ENCODE measurements around the gene CCNF. TPM values are rescaled to one million over a fixed set of nuclear protein-coding genes. Genes with fewer than 3 reads are reported as not detected.

CCNF gene
- total and polyA plus RNA-seq, 5 experiments from 2014 or later: 0.59 to 2.4 (median 2.0) TPM

DNA sequence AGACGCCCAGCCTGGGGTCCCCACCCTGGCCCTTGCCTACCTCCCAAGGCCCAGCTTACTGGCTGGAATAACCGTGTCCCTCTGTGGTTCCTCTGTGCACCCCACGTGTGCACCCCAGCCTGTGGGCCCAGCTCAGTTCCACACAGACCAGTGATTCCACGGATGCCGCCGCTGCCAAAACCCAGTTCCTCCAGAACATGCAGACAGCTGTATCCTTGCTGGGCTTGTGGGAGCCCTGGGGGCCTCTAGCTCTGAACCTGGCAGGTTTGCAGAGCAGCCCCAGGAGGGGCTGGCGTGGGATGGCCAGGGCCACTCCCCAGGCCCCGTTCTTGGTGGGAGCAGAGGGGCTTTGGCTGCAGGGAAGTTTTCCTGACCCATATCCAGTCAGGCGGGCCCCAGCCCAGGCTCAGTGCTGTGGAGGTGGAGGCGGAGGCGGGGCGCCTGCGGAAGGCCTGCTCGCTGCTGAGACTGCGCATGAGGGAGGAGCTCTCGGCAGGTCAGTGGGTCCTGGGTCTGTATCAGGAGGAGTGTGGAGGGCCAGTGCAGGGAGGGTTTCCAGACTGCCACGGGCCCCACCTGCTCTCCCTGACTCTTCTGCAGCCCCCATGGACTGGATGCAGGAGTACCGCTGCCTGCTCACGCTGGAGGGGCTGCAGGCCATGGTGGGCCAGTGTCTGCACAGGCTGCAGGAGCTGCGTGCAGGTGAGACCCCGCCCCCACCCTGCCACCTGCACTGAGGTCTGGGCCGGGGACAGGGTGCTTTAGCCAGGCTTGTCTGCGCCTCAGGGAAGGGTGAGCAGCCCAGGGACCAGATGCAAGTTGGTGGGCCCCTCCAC is 33.0 kb downstream of the CCNF start:
- Mint-ChIP-seq H3K4me3 (peak overlapping the region in 1 of 10 donors; percentile 5), H3K9me3 (no peaks in the 10 kb centered on the region), H3K36me3 (no peaks in the 10 kb centered on the region), H3K27me3 (peaks cover 0 to 6% (median 0%) of the 10 kb centered on the region in 5 donors), H3K4me1 (peaks cover 5 to 12% (median 9%) of the 10 kb centered on the region in 4 donors), H3K27ac (no peak overlapping the region)
- POLR2A ChIA-PET: no interaction called here
- DNase-seq (no peak), ATAC-seq (no peak)

DNA sequence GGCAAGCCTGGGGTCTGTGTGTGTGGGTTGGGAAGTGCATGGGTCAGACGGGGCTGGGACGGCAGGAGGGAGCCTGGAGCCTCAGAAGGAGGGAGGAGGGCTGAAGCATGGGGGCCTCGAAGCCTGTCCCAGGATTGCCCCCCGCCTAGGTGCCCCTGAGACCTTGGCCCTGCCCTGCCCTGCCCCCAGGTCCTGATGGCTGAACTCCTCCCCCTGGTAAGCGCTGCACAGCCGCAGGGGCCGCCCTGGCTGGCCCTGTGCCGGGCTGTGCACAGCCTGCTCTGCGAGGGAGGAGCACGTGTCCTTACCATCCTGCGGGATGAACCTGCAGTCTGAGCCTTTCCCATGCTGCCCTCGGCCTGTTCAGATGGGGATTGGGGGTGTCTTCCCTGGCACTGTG is 35.1 kb downstream of the CCNF start:
- POLR2A ChIA-PET: no interaction called here
- ATAC-seq: no peak
- peaks cover 0 to 17% (median 7%) of the 10 kb centered on the region in 5 donors for H3K27me3 Mint-ChIP-seq
- DNase-seq: no peak
- H3K36me3 Mint-ChIP-seq: no peaks in the 10 kb centered on the region
- no peak overlapping the region for H3K27ac Mint-ChIP-seq
- H3K9me3 Mint-ChIP-seq: no peaks in the 10 kb centered on the region
- no peak overlapping the region for H3K4me3 Mint-ChIP-seq
- peaks cover 5 to 17% (median 11%) of the 10 kb centered on the region in 4 donors for H3K4me1 Mint-ChIP-seq

DNA sequence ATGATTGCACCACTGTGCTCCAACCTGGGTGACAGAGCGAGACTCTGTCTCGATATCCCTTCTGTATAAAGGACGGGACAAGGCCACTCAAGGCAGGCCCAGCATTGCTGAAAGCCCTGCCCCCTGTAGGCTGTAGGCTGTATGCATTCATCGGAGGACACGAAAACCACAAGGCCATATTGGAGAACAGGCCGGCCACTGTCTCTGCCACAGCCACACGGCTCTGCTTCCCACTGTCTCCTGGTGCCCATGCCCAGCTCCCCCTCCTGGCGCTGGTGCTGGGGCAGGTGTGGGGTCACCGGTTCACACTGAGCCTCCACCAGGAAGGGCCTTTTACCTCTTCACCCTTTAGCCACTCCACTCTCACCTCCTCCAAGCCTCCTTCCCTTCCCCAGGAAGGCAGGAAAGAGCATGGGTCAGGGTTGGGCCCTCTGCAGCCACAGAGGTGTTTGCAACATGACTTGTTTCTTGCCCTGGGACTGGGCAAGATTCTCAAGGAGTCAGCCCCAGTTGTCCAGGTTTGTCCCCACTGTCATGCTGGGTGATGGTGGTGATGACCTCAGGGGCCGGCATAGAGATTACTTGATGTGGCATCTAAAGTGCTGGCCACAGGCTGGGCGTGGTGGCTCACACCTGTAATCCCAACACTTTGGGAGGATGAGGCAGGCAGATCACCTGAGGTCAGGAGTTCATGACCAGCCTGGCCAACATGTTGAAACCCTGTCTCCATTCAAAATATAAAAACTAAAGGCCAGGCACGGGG is 36.6 kb downstream of the CCNF start:
- peaks cover 0 to 25% (median 14%) of the 10 kb centered on the region in 4 donors for H3K4me1 Mint-ChIP-seq
- no peaks in the 10 kb centered on the region for H3K9me3 Mint-ChIP-seq
- H3K4me3 Mint-ChIP-seq: no peak overlapping the region
- ATAC-seq: no peak
- POLR2A ChIA-PET: no interaction called here
- H3K36me3 Mint-ChIP-seq: no peaks in the 10 kb centered on the region
- DNase-seq: no peak
- no peak overlapping the region for H3K27ac Mint-ChIP-seq
- H3K27me3 Mint-ChIP-seq: peaks cover 8 to 31% (median 17%) of the 10 kb centered on the region in 5 donors

DNA sequence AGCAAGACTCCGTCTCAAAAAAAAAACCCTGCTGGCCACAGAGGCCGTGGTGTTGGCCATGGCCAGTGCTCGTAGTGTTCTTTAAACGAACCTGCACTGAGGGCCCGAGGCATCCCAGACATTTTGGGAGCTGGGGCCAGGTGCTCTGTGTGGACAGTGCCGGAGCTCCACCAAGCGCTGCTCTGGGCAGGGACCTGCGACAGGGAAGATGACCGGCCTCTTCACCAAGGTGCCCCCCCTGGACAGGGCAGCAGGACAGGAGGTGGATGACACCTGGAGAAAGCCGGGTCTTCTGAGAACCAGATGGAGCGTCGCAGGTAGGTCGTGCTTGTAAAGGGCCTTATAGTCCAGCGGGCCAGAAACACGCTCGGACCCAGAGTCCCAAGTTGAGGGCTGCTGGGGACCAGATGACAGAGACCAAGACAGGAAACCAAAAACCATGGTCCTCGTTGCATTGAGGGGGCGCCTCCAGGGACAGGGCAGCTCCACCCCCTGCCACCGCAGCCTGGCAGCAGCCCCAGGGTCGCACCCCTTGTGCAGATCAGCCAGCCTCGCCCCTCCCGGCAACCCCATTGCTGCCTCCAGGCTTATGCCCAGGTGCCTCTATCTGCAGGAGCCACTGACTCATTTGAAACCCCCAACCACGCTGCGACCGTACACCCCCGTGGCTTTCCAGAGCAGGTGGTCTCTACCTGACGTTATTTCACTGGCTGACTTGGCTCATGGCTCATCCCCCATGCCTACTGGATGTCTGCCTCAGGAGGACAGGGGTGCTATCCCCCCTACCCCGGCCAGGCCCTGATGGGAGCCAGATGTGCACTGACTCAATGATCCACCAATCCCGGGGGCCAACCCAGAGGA is 37.6 kb downstream of the CCNF start:
- DNase-seq (no peak), ATAC-seq (no peak)
- Mint-ChIP-seq H3K27ac (no peak overlapping the region), H3K4me3 (peak overlapping the region in 4 of 10 donors; percentile 11 to 45 (median 35)), H3K27me3 (peaks cover 8 to 33% (median 17%) of the 10 kb centered on the region in 5 donors), H3K9me3 (no peaks in the 10 kb centered on the region), H3K4me1 (peaks cover 0 to 25% (median 15%) of the 10 kb centered on the region in 4 donors), H3K36me3 (no peaks in the 10 kb centered on the region)
- POLR2A ChIA-PET: no interaction called here

DNA sequence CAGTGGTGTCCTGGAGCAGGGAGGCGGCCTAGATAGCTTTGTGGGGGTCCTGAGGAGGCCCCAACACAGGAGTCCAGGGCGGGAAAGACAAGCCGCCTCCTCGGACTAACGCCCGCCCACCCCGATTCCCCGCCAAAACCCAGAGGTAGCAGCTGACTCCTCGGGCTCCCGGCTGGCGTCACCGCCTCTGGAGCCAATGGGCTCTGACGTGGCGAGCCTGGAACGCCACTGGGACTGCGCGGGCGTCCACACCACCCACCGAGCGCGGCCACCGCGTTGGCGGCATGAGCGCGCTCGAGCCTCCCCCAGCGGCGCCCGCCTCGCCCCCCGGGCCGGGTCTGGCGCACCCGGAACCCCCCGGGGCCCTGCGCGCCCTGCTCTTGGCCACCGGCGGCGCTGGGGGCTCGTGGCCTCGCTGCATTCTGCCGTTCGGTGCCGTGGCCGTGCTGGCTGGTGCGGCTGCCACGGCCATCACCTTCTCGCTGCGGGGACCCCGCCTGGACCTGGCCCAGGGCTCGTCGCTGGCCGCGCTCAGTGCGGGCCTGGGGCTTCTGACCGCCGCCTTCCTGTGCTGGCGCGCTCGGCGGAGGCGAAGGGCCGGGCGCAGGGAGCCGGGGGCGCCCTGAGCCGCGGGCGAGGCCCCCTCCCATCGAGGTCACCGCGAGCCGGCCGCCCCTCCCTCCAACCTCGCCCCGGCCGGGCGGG is 38.4 kb downstream of the CCNF start:
- peak; percentile 41 to 49 for ATAC-seq
- Mint-ChIP-seq H3K27me3 (peaks cover 8 to 40% (median 17%) of the 10 kb centered on the region in 5 donors), H3K9me3 (no peaks in the 10 kb centered on the region), H3K27ac (no peak overlapping the region), H3K4me1 (peaks cover 0 to 25% (median 15%) of the 10 kb centered on the region in 4 donors), H3K4me3 (peak overlapping the region in 1 of 10 donors; percentile 24), H3K36me3 (no peaks in the 10 kb centered on the region)
- DNase-seq: no peak
- POLR2A ChIA-PET: no interaction called here

DNA sequence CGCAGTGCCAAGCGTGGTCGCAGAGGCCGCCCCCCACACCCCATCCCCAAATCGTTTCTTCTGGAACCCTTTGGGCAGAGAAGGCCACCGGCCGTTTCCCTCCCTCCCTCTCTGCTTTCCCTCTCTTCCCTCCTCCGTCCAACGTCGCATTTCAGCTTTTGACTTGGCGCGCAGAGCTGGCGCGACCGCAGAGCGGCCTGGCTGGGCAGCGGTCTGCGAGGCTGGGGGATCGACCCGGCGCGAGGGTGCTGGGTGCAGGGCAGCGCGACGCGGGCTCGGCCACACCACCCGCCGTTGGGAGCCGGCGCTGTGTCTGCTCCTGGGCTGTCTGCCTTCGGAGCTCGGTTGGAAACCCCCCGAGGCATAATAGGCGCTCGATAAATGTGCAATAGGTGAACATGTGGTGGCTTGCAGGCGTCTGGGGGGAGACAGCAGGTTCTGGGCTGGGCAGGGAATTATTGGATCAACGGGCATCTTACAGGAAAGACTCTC is 39.0 kb downstream of the CCNF start:
- peaks cover 12 to 45% (median 21%) of the 10 kb centered on the region in 5 donors for H3K27me3 Mint-ChIP-seq
- no peak overlapping the region for H3K27ac Mint-ChIP-seq
- POLR2A ChIA-PET: interaction anchor here (0.7 kb wide), 1 partner anchor 1432 kb away, joined by 3 read pairs; no protein-coding TSS in a partner anchor
- peak overlapping the region in 6 of 10 donors; percentile 14 to 69 (median 43) for H3K4me3 Mint-ChIP-seq
- peak; percentile 50 to 64 for ATAC-seq
- H3K36me3 Mint-ChIP-seq: no peaks in the 10 kb centered on the region
- H3K4me1 Mint-ChIP-seq: peaks cover 0 to 29% (median 20%) of the 10 kb centered on the region in 4 donors
- DNase-seq: no peak
- no peaks in the 10 kb centered on the region for H3K9me3 Mint-ChIP-seq

DNA sequence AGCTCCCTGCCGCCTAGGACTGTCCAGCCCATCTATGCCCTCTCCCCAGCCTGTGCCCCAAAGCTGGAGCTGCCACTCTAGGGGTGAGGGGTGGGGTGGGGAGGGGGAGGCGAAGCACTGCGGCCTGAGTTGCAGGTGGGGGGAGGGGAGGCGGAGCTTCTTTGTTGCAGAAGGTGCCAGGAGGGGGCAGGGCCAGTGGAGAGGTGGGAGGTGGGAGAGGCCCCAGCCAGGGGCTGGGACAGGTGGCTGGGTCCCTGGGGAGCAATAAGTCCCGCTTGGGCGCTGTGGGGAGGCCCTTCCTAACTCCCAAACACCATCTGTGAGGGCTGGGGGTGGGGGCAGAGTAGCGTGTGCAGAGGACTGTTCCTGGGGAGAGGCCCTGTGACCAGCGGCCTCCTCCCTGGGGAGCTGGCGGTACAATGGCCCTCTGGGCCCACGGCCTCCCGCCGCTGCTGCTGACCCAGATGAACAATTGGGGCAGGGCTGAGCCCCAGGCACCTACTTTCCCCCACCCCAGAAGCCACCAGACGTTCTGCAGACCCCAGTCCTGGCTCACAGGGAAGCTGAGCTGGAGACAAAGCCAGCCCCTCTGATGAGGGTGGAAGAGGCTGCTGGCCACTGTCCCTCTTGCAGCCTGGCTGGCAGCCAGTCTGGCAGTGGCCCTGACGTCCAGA is 39.6 kb downstream of the CCNF start:
- peaks cover 12 to 47% (median 22%) of the 10 kb centered on the region in 5 donors for H3K27me3 Mint-ChIP-seq
- no peaks in the 10 kb centered on the region for H3K9me3 Mint-ChIP-seq

DNA sequence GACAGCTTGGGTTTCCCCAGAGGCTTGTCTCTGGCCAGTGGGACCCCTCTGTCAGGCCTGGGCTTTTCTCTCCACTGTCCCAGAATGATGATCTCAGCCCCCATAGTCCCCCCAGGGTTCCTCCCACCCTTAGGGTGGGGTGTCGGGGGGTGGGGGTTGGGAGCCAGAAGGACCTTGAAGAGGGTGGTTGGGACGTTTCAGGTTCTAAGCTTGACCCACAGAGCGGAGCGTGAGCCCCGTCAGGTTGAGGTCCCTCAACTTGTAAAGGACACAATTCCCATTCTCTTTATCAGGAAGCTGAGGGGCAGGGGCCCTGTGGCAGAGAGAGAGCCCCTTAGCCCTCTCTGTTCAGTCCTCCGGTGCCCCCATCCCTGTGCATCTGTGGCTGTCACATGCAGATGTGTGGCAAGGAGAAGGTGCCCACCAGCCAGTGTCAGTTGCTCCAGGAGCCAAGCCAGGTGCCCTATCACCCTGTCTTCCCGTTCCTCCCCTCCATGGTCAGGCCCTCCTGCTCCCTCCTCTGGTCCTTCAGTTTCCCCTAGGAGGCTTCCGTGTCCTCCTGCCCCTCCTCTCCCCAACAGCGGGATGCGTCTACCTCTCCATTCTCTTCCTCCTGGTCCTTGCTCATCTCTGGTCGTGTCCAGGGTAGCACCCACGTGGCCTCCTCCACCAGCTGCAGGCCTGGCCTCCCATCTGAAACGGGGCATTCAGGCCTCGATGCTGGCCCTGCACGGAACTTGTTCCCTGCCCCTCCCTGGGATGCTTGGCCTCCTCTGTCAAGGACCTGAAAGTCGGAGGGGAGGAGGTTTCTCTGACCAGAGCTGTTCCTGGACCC is 40.4 kb downstream of the CCNF start:
- peaks cover 0 to 31% (median 21%) of the 10 kb centered on the region in 4 donors for H3K4me1 Mint-ChIP-seq
- POLR2A ChIA-PET: interaction anchor here (0.6 to 1.3 kb wide), 2 partner anchors 9 to 10 kb away, joined by 3 to 4 read pairs; partner anchors contain the start of gene TEDC2

More for the DNA sequence above, 39.6 kb downstream of the CCNF start:
- POLR2A ChIA-PET: interaction anchor here (0.6 to 0.7 kb wide), 2 partner anchors 10 to 1433 kb away, joined by 3 read pairs; no protein-coding TSS in a partner anchor
- DNase-seq (no peak), ATAC-seq (no peak)
- H3K4me3 Mint-ChIP-seq: peak overlapping the region in 3 of 10 donors; percentile 14 to 54 (median 52)
- no peak overlapping the region for H3K27ac Mint-ChIP-seq
- no peaks in the 10 kb centered on the region for H3K36me3 Mint-ChIP-seq
- H3K4me1 Mint-ChIP-seq: peaks cover 0 to 31% (median 21%) of the 10 kb centered on the region in 4 donors

DNA sequence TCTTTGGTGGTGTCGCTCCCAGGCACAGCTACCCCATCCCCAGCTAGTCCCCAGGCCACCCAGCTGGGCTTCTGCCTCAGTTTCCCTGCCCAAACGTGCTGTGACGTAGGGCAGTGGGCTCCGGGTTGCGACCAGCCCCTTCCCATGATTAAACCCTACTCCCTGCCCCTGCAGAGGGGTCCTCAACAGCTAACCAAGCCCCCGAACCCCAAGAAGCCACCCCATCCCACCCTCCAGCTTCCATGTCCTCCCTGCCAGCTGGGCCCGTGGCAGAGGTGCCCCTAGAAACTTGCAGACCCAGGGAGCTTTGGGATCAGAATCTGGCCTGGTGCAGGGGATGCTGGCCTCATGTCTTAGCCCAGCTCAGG is 41.0 kb downstream of the CCNF start:
- Mint-ChIP-seq H3K4me1 (peaks cover 0 to 31% (median 21%) of the 10 kb centered on the region in 4 donors), H3K4me3 (peak overlapping the region in 3 of 10 donors; percentile 27 to 41 (median 28)), H3K9me3 (no peaks in the 10 kb centered on the region), H3K27ac (no peak overlapping the region), H3K27me3 (peaks cover 12 to 47% (median 22%) of the 10 kb centered on the region in 5 donors), H3K36me3 (no peaks in the 10 kb centered on the region)
- ATAC-seq: no peak
- no peak for DNase-seq
- POLR2A ChIA-PET: interaction anchor here (1.3 kb wide), 1 partner anchor 10 kb away, joined by 4 read pairs; the partner anchor contains the start of gene TEDC2

More for the DNA sequence above, 40.4 kb downstream of the CCNF start:
- Mint-ChIP-seq H3K27ac (peak overlapping the region in 1 of 10 donors; percentile 60), H3K27me3 (peaks cover 12 to 47% (median 22%) of the 10 kb centered on the region in 5 donors), H3K9me3 (no peaks in the 10 kb centered on the region), H3K36me3 (no peaks in the 10 kb centered on the region), H3K4me3 (peak overlapping the region in 3 of 10 donors; percentile 15 to 28 (median 20))
- ATAC-seq (no peak), DNase-seq (no peak)

DNA sequence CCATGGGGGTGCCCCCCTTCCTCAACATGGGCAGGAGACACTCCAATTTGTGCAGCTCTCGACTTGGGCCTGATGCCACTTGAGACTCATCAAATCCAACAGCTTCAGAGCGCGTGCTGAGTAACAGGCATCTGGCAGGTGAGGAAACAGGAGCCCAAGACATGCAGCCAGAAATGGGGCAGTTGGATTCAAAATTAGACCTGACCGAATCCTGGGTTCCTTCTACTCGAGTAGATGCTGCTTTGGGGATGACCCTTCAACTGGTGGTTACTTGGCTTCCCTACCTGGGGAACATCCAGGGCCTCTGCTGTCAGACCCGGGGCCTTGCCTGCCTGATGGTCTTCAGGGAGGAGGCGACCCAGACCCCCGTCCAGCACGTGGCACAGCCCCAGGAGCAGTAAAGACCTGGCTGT is 41.4 kb downstream of the CCNF start:
- H3K9me3 Mint-ChIP-seq: no peaks in the 10 kb centered on the region
- peak overlapping the region in 3 of 10 donors; percentile 27 to 41 (median 28) for H3K4me3 Mint-ChIP-seq
- DNase-seq (no peak), ATAC-seq (no peak)
- POLR2A ChIA-PET: interaction anchor here (1.3 kb wide), 1 partner anchor 11 kb away, joined by 4 read pairs; the partner anchor contains the start of gene TEDC2
- H3K27ac Mint-ChIP-seq: no peak overlapping the region
- peaks cover 12 to 47% (median 22%) of the 10 kb centered on the region in 5 donors for H3K27me3 Mint-ChIP-seq
- no peaks in the 10 kb centered on the region for H3K36me3 Mint-ChIP-seq
- H3K4me1 Mint-ChIP-seq: peaks cover 0 to 31% (median 21%) of the 10 kb centered on the region in 4 donors

Measured in naive thymus-derived CD8-positive, alpha-beta T cell (primary cell).